ENCODE data around the gene NUDT16L1.

DNA sequence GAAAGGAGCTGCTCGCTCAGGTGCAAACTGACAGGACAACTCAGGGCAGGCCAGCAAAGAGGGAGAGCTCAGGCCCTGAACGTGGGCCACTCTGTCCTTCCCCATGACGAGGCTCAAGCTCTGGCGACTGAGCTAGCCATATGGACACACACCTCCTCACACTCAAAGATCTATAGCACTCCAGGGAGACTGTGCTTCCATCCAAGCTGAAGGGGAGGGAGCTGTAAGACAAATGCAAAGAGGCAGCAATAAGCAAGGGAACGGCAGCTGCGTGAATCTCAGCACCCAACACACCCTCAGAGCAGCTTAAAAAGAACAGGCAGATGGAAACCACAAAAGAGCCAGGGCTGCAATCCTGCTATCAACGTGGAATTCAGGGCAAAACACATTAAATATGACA is 13.5 kb downstream of the NUDT16L1 start:
- TF ChIP-seq RARB (CRISPR knock-in tag; IDR thresholded peaks at IDR 0.05) (no peak), ZFP3 (CRISPR knock-in tag; IDR thresholded peaks at IDR 0.05) (no peak), ISL1 (CRISPR knock-in tag; IDR thresholded peaks at IDR 0.05) (no peak), CREB5 (CRISPR knock-in tag; IDR thresholded peaks at IDR 0.05; ENCODE audit: low read depth) (no peak), ESRRG (CRISPR knock-in tag; IDR thresholded peaks at IDR 0.05) (no peak), SNAI2 (CRISPR knock-in tag; IDR thresholded peaks at IDR 0.05) (no peak), GLIS3 (CRISPR knock-in tag; IDR thresholded peaks at IDR 0.05) (no peak), CSDC2 (CRISPR knock-in tag; IDR thresholded peaks at IDR 0.05) (no peak)
- TF ChIP-seq, protein P1, sequence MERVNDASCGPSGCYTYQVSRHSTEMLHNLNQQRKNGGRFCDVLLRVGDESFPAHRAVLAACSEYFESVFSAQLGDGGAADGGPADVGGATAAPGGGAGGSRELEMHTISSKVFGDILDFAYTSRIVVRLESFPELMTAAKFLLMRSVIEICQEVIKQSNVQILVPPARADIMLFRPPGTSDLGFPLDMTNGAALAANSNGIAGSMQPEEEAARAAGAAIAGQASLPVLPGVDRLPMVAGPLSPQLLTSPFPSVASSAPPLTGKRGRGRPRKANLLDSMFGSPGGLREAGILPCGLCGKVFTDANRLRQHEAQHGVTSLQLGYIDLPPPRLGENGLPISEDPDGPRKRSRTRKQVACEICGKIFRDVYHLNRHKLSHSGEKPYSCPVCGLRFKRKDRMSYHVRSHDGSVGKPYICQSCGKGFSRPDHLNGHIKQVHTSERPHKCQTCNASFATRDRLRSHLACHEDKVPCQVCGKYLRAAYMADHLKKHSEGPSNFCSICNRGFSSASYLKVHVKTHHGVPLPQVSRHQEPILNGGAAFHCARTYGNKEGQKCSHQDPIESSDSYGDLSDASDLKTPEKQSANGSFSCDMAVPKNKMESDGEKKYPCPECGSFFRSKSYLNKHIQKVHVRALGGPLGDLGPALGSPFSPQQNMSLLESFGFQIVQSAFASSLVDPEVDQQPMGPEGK (CRISPR knock-in tag; IDR thresholded peaks at IDR 0.05; ENCODE audit: borderline replicate concordance): no peak

Measured in SK-N-SH treated with all-trans-retinoic acid at 6 μM for 48 hours (cell line).